ENCODE data around the gene MYO5A.

DNA sequence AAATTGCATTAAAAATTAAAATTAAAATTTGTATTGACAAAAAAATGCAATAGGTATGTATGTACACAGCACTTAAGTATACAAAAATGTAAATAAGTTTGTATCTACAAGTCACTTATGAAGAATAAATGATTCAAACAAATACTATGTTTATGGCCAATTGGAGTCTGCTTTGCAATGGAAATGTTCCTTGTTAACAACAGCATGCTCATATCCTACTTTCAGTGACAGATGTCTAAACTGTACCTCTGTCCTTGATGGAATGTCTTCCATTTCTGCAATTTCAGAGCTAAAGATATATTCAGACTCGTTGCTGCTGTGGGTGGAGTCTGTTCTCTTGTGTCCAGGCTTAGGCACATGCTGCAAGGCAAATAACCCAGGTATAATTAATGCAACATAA, 169.0 kb downstream of the MYO5A start:
- TF ChIP-seq CTCF (IDR thresholded peaks at IDR 0.05) (no peak), POLR2A (IDR thresholded peaks at IDR 0.05; ENCODE audit: low read depth) (no peak)
